ENCODE measurements around the gene IVNS1ABP.
"Not testable (repeated sequence)": the region's sequence is repeated elsewhere in the genome, so short reads cannot be mapped to it uniquely, and the experiment has no call there.

Gene IVNS1ABP

GRCh38 chr1:185255595-185255994 lies 61.4 kb downstream of the IVNS1ABP start:
- H3K27me3 ChIP-seq (ENCODE audit: insufficient read depth, low read depth); H3K9ac ChIP-seq: not testable (repeated sequence)

GRCh38 chr1:185252404-185252803 lies 64.6 kb downstream of the IVNS1ABP start:
- H3K4me3 ChIP-seq (IDR thresholded peaks at IDR 0.05; ENCODE audit: insufficient read depth, low read depth, low read length); H3K36me3 ChIP-seq (ENCODE audit: insufficient read depth); H3K27ac ChIP-seq; H3K27me3 ChIP-seq (ENCODE audit: insufficient read depth, low read depth); H3K4me2 ChIP-seq; H2AFZ ChIP-seq (ENCODE audit: low read depth); H3K79me2 ChIP-seq (ENCODE audit: insufficient read depth, low read depth); H4K20me1 ChIP-seq (ENCODE audit: insufficient read depth); H3K4me1 ChIP-seq (ENCODE audit: low read depth, poor library complexity, severe bottlenecking); H3K9ac ChIP-seq: not testable (repeated sequence)

More at GRCh38 chr1:185255595-185255994, 61.4 kb downstream of the IVNS1ABP start:
- H3K4me2 ChIP-seq; H4K20me1 ChIP-seq (ENCODE audit: insufficient read depth); H3K4me3 ChIP-seq (IDR thresholded peaks at IDR 0.05; ENCODE audit: insufficient read depth, low read depth, low read length); H3K36me3 ChIP-seq (ENCODE audit: insufficient read depth); H3K4me1 ChIP-seq (ENCODE audit: low read depth, poor library complexity, severe bottlenecking); H3K27ac ChIP-seq; H2AFZ ChIP-seq (ENCODE audit: low read depth); H3K79me2 ChIP-seq (ENCODE audit: insufficient read depth, low read depth): not testable (repeated sequence)

- H2AFZ ChIP-seq (ENCODE audit: low read depth); H3K36me3 ChIP-seq (ENCODE audit: insufficient read depth); H3K79me2 ChIP-seq (ENCODE audit: insufficient read depth, low read depth); H3K9ac ChIP-seq; H3K27me3 ChIP-seq (ENCODE audit: insufficient read depth, low read depth); H3K27ac ChIP-seq; H3K4me1 ChIP-seq (ENCODE audit: low read depth, poor library complexity, severe bottlenecking); H3K4me3 ChIP-seq (IDR thresholded peaks at IDR 0.05; ENCODE audit: insufficient read depth, low read depth, low read length); H4K20me1 ChIP-seq (ENCODE audit: insufficient read depth); H3K4me2 ChIP-seq: not testable (repeated sequence)
Observed at GRCh38 chr1:185251928-185252327, 65.1 kb downstream of the IVNS1ABP start.

DNA sequence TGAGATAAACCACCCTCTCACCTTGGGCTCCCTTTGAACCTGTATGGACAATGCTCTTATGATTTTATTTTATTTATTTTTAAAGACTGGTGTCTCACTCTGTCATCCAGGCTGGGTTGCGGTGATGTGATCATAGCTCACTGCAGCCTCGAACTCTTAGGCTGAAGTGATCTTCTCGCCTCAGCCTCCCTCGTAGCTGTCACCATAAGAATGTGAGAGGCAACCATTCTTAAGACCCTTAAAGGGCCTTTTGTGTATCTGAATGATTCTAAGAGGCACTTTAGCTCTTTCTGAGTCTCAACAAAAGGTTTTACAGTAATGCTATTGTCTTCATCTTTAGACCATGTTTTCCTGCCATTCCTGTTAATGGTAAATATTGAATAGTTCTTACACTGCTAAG lies 67.0 kb downstream of the IVNS1ABP start:
- Histone ChIP-seq H3K4me1 (ENCODE audit: low read depth, poor library complexity, severe bottlenecking) (no peaks in the 10 kb centered on the region), H2AFZ (ENCODE audit: low read depth) (no peak overlapping the region), H3K4me2 (no peak overlapping the region), H3K36me3 (ENCODE audit: insufficient read depth) (no peaks in the 10 kb centered on the region), H3K4me3 (IDR thresholded peaks at IDR 0.05; ENCODE audit: insufficient read depth, low read depth, low read length) (no peak overlapping the region), H3K27me3 (ENCODE audit: insufficient read depth, low read depth) (no peaks in the 10 kb centered on the region), H3K79me2 (ENCODE audit: insufficient read depth, low read depth) (no peaks in the 10 kb centered on the region), H3K27ac (no peak overlapping the region), H3K9ac (no peak overlapping the region), H4K20me1 (ENCODE audit: insufficient read depth) (no peaks in the 10 kb centered on the region)
- TF ChIP-seq, protein P1, sequence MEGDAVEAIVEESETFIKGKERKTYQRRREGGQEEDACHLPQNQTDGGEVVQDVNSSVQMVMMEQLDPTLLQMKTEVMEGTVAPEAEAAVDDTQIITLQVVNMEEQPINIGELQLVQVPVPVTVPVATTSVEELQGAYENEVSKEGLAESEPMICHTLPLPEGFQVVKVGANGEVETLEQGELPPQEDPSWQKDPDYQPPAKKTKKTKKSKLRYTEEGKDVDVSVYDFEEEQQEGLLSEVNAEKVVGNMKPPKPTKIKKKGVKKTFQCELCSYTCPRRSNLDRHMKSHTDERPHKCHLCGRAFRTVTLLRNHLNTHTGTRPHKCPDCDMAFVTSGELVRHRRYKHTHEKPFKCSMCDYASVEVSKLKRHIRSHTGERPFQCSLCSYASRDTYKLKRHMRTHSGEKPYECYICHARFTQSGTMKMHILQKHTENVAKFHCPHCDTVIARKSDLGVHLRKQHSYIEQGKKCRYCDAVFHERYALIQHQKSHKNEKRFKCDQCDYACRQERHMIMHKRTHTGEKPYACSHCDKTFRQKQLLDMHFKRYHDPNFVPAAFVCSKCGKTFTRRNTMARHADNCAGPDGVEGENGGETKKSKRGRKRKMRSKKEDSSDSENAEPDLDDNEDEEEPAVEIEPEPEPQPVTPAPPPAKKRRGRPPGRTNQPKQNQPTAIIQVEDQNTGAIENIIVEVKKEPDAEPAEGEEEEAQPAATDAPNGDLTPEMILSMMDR (conservative IDR thresholded peaks at IDR 0.05; ENCODE audit: low read depth, low read length), result no peak

DNA sequence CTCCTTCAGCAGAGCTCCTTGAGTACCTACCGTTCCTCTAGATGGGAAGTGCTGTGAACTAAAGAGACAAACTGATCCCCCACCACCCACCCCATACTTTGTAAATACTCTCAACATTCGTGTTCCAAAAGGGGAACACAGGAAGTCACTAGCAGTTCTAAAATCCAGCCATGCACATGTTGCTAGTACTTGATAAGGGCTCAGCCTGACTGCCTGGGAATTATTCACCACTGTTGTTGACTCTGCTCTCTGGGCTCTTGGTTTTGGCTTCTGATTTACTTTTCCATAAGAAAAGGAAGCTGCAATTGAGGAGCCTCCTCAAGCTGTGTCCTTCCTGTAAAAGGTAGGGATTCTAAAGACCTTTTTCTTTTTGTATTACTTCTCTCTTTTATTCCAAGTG lies 67.5 kb downstream of the IVNS1ABP start:
- Histone ChIP-seq H2AFZ (ENCODE audit: low read depth) (no peak overlapping the region), H3K27me3 (ENCODE audit: insufficient read depth, low read depth) (no peaks in the 10 kb centered on the region), H4K20me1 (ENCODE audit: insufficient read depth) (no peaks in the 10 kb centered on the region), H3K9ac (no peak overlapping the region), H3K36me3 (ENCODE audit: insufficient read depth) (no peaks in the 10 kb centered on the region), H3K4me3 (IDR thresholded peaks at IDR 0.05; ENCODE audit: insufficient read depth, low read depth, low read length) (no peak overlapping the region), H3K4me2 (no peak overlapping the region), H3K27ac (no peak overlapping the region), H3K79me2 (ENCODE audit: insufficient read depth, low read depth) (no peaks in the 10 kb centered on the region), H3K4me1 (ENCODE audit: low read depth, poor library complexity, severe bottlenecking) (no peaks in the 10 kb centered on the region)
- TF ChIP-seq, protein P1 (conservative IDR thresholded peaks at IDR 0.05; ENCODE audit: low read depth, low read length), result no peak
